DMS 273 treated with DMSO at 0.1 percent for 48 hours (cell line): ENCODE results near the gene APOL5.
"Not testable (repeated sequence)": the region's sequence is repeated elsewhere in the genome, so short reads cannot be mapped to it uniquely, and the experiment has no call there.

Experiments
- DNase-seq: peaks from one replicate; lab custom pipeline; 2025; lab: John Stamatoyannopoulos, UW

The APOL5 gene

DNA sequence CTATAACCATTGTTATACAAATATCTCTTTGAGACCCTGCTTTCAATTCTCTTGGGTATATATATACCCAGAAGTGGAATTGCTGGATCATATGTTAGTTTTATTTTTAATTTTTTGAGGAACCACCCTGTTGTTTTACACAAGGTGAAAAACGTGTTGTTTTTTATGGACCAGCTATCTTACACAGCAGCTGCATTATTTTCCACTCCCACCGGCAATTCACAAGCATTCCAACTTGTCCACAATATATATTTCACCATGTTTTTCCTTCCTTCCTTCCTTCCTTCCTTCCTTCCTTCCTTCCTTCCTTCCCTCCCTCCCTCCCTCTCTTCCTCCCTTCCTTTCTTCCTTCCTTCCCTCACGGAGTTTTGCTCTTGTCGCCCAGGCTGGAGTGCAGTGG, 6.3 kb upstream of the APOL5 start:
- no peak for DNase-seq

DNA sequence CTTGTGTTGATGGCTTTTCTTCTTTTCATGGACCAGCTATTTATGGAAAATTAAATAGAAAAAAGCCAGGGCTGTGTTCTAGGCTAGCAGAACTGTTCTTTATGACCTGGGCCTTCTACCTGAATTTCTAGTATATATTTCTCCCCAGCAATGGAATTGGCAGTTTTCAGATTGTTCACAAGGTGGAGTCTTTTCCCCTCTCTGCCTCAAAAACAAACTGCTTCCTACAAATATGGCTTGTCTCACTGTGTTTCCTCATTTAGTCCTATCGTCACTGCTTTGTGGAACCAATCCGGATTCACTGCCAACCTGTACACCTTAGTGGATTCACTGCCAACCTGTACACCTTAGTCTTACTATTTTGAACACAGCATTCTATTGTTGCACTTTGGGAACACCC, 5.0 kb upstream of the APOL5 start:
- DNase-seq: no peak

DNA sequence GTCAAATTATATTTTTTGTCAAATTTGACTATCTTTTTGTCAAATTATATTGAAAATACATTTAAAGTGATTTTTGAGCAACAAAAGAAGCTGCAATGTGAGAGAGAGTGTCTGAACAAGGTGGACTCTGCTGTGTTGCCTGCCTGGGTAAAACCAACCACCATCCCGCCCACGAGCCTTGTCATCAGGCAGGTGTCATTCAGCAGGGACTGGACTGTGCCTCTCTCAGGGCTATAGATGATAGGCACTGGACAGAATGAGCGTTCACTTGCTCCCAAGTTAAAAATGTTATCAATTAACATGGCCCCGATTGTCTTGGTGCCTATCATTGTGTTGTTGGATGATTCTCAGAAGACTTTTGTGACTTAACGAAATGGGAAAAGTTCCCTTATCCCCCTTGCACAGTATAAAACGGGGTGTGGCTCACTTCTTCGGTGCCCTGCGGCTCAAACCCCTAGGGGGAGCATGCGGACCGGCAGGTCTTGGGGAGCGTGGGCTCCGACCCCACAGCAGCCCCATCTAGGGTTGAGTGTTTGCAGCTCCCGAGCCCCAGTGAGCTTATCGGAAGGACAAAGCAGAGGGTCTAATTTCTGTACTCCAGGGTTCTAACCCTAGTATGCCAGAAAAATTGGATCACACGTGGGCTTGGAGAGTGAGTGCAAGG, 1.7 kb downstream of the APOL5 start:
- no peak for DNase-seq

DNA sequence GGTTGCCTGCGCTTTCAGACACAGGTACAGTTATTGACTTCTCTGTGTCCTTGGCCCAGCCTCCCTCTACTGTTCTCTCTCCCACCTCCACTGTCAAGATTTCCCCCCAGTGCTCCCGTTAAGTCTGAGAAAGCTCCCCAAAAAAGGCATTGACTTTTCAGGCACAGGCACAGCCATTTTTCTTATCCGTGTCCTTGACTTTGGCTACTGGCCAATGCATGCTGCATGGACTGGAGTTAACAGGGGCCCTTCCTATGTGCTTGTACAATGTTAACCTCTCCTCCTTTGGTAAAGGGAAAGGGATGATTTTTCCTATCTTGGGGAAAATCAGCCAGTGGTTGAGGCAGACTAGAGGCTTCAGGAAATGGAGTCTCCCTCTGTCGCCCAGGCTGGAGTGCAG, 4.3 kb downstream of the APOL5 start:
- DNase-seq: no peak

DNA sequence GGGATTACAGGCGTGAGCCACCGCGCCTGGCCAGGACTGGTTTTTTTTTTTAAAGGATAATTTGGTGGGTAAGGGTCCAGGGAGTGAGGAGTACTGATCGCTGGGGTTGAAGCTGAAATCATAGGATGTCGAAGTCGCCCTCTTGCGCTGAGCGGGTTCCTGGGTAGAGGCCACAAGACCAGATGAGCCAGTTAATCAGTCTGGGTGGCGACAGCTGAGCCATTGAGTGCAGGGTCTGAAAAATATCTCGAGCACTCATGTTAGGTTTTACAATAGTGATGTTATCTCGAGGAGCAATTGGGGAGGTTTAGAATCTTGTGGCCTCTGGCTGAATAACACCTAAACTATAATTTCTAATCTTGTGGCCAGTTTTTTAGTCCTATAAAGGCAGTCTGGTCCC, 7.8 kb downstream of the APOL5 start:
- no peak for DNase-seq

DNA sequence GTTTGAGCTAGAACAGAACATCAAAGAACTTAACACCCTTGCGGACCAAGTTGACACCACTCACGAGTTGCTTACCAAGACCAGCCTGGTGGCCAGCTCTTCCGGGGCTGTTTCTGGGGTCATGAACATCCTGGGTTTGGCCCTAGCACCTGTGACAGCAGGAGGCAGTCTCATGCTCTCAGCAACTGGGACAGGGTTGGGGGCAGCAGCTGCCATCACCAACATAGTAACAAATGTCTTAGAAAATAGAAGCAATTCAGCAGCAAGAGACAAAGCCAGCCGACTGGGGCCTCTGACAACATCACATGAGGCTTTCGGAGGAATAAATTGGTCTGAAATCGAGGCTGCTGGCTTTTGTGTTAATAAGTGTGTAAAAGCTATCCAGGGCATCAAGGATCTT, 8.7 kb downstream of the APOL5 start:
- DNase-seq: no peak

DNA sequence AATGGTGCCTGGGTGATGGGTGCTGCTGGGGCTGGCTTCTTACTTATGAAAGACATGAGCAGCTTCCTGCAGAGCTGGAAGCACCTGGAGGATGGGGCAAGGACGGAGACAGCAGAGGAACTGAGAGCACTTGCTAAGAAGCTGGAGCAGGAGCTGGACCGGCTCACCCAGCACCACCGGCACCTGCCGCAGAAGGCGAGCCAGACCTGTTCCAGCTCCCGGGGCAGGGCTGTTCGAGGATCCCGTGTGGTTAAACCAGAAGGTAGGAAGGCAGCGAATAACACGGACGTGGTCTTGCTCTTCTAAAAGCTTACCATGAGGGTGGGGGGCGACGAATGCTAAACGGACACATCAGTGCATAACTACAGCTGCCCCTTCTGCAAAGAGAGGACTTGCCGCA, 9.3 kb downstream of the APOL5 start:
- no peak for DNase-seq

DNA sequence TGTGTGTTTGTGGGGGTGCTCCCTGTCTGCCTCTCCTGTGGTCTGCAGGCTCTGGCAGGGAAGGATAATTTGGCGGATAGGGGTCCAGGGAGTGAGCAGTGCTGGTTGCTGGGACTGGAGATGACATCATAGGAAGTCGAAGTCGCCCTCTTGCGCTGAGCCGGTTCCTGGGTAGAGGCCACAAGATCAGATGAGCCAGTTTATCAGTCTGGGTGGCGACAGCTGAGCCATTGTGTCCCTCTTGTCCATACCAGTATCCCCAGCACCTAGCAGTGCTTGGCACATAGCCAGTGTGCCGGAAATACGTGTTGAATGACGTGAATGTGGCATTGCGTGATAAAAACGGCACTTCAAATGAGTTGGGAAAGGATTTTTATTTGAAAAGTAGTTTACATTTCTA, 9.8 kb downstream of the APOL5 start:
- no peak for DNase-seq

DNA sequence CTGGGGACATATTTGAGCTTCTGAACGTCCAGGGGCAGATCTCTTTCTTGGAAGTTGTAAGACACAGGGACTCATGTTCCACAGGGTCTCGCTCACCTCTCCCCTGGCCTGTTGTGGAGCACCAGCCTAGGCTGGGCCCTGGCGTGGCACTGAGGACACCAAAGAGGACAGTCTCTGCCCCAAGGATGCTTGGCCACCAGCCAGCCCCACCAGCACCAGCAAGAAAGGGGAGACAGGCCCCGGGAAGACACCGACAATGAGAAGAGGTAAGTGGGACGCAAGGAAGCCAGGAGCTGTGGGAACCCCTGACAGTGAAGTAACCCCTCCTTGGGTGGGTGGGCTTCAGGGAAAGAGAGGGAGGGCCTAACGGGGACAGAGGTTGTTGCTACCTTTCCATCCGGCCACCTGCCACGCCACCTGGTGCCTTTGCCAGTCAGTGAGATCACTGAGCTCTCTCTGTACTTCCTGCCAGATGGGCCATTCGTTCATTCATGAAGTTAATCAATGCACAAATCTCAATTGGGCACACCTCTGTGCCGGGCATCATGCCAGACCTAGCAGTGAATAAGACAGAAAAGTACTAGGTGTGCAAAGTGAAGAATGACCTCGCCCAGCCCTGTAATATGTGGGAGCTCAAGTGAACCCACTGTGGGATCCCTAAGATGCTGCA, 11.1 kb downstream of the APOL5 start:
- DNase-seq: peak; percentile 49

DNA sequence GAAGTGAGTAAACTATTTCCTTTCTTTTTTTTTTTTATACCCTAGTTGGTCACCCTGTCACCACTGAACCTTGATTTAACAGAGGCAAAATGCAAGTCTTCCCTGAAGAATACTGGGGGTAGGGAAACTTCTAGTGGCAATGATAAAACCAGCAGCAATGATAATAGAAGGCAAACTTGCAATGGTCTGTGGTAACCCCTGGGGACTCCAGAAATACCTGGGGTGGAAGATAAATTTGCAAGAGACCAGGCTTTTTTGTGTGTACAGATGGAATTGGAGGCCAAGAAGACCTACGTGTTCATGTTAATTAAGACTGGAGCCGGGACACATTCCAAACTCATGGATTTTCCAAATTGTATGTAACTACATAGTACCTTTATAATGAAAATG, 11.6 kb downstream of the APOL5 start:
- no peak for DNase-seq

DNA sequence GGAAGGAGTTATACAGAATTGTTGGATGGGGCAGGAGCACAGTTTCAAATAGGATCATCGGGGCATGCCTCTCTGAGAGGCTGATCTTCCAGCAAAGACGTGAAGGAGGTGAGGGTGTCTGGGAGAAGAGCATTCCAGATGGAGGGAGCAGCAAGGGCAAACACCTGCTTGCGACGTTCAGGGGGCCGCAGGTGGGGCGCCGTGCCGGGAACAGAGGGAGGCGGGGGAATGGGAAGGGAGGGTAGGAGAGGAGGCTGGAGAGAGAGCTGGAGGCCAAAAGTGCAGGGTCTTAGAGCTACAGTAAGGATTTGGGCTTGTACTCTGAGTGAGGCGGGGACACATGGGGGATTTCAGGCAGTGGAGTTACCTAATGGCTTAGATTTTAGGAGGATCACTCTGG, 13.6 kb downstream of the APOL5 start:
- no peak for DNase-seq

DNA sequence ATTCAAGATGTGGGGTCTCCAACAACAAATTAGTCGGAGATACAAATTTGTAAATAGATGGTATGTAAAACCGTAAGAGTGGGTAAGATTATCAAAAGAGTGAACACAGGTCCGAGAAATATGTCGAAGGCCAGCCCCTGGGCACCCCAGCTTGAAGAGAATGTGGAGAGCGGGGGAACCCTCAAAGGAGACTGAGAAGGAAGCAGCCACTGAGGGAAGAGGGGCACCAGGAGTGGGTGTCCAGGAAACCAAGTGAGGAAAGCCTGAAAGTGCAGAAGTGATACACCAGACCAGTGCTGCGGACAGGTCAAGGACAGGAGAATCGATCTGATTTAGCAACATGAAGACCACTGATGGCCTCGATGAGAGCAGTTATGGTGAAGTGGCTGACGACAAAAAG, 14.4 kb downstream of the APOL5 start:
- DNase-seq: no peak

DNA sequence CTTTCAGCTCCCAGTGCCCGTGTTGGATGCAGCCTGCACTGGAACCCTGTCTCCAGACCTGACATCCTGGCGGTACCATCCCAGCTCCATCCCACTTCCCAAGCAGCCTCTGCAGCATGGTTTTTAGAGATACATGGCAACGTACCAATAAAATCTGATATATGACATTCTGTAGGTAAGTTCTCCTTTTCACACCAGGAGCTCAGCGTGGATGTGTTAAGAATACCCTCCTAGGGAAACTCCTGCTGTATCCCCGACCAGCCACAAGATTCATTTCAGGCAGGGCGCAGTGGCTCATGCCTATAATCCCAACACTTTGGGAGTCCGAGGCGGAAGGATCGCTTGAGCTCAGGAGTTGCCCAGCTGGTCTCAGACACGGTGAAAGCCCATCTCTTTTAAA, 15.4 kb downstream of the APOL5 start:
- no peak for DNase-seq

DNA sequence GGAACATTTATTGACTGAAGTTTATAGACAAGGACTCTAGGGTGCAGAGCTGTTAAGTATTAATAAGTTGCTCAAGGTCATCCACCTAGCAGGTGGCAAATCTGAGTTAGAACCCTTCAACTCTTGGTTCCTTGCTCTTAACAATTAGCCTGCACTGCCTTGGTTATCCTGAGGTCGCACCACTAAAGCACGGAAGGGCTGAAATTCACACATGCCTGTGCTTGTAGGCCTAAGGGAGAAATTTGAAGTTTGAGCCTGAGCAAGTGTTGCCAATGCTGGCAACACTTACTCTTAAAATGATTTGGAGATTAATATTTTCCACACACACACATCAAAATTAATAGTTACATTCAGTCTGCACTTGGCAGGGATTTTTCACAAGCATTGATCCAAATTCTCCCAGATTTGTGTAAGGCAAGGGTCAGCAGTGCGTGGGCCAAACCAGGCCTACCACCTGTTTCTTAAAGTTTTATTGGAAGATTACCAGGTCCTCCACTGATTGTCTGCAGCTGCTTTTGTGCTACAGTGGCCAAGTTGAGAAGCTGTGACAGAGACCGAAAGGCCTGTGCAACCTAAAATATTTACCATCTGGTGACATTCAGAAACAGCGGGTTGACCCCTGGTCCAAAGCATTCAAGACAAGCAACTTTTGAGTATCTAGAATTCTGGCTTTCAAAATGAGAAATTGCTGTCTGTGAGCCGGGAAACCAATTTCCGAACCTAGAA, 16.3 kb downstream of the APOL5 start:
- DNase-seq: no peak

DNA sequence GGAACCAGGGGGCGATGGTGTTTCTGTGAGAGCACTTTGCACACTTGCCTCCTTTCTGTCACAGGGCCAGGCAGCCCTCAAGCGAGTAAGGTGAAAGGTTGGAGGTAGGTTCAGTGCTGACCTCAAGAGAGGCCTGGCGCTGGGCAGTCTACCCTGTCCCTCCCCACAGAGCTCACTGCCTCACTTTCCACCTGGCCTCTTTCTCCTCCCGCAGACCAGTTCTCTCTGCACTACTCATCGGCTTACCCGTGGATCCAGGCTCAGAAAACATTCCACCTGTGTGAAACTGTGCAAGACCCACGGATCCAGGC, 16.8 kb downstream of the APOL5 start:
- DNase-seq: no peak

DNA sequence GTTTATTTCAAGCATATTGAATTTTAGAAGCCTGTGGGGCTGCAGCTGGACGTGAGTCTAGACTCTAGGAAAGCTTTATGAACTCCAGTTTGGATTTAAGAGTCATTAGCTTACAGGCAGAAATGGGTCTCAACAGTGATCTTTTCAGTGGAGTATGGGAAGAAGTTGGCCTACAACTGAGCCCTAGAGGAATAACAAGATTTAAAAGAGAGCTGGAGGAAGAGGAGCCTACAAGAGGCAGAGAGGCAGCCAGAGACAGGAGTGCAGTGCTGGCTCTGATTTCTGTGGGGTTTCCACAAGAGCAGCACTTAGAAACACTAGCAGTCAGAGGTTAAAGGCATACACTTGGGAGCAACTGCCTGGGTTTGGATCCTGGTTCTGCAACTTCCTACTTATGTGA, 17.9 kb downstream of the APOL5 start:
- no peak for DNase-seq

DNA sequence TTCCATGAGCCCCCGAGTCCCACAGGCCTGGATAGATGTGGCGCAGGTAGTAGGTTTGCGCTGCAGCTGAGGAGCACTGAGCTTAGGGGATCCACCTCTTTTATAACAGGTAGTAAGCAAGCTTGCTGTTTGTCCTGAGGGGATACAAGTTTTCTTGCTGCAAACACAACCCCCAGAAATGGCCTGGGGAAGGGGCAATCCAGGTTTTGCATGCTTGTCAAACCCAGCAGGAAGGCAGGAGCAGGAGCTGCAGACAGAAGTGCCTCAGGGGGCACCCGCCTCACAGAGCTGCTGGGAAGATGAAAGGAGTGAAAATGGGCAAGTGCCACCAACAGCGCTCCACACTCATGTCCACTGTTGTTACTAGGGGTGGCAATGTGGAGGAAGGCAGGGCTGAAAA, 18.5 kb downstream of the APOL5 start:
- no peak for DNase-seq

DNA sequence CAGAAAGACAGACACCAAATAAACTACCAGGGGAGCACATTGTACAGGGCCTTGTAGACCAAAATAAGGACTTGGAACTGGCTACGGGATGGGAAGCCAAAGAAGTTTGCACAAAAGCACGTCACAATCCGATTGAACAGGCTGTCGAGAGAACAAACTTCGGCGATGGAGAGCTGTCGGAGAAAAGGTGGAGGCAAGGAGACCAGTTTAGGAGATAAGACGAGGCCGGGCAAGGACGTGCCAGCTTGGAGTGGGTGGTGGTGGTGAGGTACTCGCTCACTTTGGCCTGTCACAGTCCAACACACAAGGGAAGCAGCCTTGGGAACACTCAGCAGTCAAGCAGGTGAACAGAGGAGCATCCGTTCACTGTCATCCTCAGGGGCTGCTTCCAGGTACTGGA, 19.0 kb downstream of the APOL5 start:
- DNase-seq: no peak

DNA sequence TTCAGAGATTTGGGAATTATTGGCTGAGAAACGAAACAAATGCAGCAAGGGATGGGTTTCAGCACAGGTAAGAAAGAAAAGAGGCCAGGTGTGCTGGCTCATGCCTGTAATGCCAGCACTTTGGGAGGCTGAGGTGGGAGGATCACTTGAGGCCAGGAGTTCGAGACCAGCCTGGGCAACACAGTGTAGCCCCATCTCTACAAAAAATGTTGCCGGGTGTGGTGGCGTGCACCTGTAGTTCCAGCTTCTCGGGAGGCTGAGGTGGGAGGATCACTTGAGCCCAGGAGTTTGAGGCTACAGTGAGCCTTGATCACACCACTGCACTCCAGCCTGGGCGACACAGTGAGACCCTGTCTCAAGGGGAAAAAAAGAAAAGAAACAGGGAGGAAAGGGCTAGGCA, 20.2 kb downstream of the APOL5 start:
- not testable (repeated sequence) for DNase-seq

DNA sequence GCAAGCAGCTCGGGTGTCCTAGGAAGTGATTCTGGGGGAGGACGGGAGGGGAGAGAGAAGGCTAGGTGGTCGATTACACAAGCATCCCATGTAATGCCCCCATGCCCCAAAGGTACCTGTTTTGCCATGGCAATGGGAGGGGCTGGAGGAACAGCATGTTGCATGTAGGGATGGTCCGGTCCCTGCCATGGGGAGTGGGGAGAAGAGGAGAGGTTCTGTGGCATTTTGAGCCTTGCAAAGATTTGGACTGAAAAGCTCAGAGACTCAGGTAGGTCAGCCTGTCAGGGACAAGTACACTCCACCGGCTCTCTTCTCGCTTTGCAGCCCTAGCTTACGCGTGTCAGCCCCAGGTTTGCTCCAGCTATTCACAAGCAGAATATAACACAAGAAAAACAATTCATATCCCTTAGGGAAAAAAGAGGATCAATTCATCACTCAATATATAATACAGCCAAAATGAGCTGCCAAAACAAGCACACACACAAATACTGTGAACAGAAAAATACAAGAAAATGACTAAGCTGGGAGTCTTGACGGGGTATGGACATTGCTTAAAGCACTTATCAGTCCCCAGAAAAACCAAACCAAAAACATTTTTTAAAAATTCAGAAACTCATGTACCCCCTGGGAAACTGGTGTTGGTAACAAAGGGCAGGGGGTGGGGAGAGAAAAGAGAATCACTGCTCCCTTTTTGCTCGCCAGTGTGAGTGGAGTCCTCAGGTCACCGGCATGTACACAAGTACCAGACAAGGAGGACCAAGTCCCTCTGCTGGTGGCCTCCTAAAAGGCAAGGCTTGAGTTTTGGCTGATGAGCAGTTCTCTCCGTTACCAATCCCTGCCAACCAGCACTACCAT, 21.6 kb downstream of the APOL5 start:
- no peak for DNase-seq

DNA sequence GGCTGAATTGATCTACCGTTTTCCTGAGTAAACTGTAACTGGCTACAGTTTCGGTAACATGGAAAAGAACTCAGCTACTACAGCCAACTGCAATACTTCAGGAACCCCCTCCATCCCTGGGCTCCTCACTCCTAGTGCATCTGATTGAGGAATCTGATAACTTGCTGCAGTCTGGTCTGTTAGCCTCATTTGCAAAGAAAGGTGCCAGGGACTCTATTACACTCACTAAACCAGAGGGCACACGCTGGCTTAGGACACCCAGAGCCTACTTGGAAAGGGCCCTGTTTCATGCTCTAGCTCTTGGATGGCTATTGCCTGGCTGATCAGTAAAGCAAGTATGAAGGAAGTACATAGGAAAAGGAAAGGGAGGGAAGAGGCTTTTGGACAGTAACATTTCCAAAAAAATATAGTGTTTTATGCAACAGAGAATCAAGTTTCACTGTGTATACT, 22.3 kb downstream of the APOL5 start:
- no peak for DNase-seq

DNA sequence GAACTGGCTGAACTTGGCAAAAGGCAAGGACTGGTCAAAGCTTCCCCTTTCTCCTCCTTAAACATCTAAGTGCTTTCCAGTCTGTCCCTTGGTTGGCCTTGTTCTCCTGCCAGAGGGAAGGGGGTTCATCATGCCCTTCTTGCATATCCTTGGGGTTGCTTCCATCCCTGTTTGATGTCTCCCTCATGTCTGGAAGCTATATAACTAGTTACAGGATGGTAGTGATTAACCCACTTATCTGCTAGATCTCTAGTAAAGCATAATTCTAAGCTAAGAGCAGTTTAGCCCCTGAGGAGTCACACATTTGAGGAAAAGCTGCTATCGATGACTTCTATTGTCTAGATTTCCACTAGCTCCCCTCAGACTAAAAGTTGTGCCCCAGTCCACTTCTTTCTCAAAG, 22.9 kb downstream of the APOL5 start:
- no peak for DNase-seq
